ENCODE measurements around the gene FIGNL1. TPM values are rescaled to one million over a fixed set of nuclear protein-coding genes. Genes with fewer than 3 reads are reported as not detected.

FIGNL1 gene
- polyA plus RNA-seq, 3 donors = 0.55 to 2.4 (median 1.8) TPM

DNA sequence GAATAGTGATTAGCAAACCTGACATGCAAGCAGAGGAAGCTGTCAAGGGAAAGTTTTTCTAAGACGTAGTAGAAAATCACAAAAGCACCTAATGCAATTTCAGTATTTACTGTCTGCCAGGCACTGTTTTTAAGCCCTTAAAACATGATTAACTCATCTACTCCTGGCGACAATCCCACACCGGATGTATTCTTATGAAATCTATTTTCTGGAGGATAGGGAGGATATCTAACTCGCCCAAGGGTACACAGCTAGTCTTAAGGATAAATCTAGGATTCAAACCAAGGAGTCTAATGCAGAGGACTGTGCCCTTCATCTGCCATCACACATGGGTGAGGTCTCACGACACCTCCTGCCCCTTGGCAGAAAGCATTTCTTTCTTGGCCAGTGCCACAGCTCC, 47.8 kb upstream of the FIGNL1 start:
- Histone ChIP-seq H3K36me3 (replicated peaks in 1 of 2; ENCODE audit: control insufficient read depth in 1 of 2, insufficient read depth in 2 of 2, low read length in 2 of 2) (no peaks in the 10 kb centered on the region), H3K4me2 (replicated peaks; ENCODE audit: extremely low read depth, low read length, poor library complexity, severe bottlenecking) (no peak overlapping the region), H3K9me3 (replicated peaks in 1 of 2; ENCODE audit: control insufficient read depth in 1 of 2, insufficient read depth in 1 of 2, low read length in 2 of 2) (no peaks in the 10 kb centered on the region), H3K27me3 (ENCODE audit: control insufficient read depth in 2 of 2, insufficient read depth in 2 of 2, low read length in 2 of 2) (peaks cover 0 to 11% of the 10 kb centered on the region in 2 donors), H4K20me1 (ENCODE audit: insufficient read depth, low read length) (no peaks in the 10 kb centered on the region), H3K4me3 (replicated peaks in 1 of 3; ENCODE audit: low read depth in 2 of 3, low read length in 3 of 3) (no peak overlapping the region), H3K4me1 (ENCODE audit: control insufficient read depth in 1 of 2, insufficient read depth in 2 of 2, low read length in 2 of 2) (no peaks in the 10 kb centered on the region), H2AFZ (ENCODE audit: insufficient read depth, low read depth, low read length, poor library complexity, severe bottlenecking) (no peak overlapping the region), H3K79me2 (ENCODE audit: insufficient read depth, low read length) (no peaks in the 10 kb centered on the region), H3K9ac (ENCODE audit: insufficient read depth, low read length, poor library complexity, severe bottlenecking) (no peak overlapping the region), H3K27ac (ENCODE audit: low read depth in 1 of 2, low read length in 2 of 2) (no peak overlapping the region)
- intact Hi-C loops (cut with micrococcal nuclease) = no loop called here
- WGBS (ENCODE audit: insufficient coverage) = 58% methylated on average over 2 of the region's 5 CpGs
- no peak overlapping the region for H3K4me3 Mint-ChIP-seq
- TF ChIP-seq CTCF (IDR thresholded peaks at IDR 0.05) = no peak
- no peaks in the 10 kb centered on the region for H3K4me1 Mint-ChIP-seq
- H3K36me3 Mint-ChIP-seq = no peaks in the 10 kb centered on the region
- DNase-seq = no peak
- no peak overlapping the region for H3K27ac Mint-ChIP-seq
- peaks cover 5 to 21% (median 15%) of the 10 kb centered on the region in 3 donors for H3K27me3 Mint-ChIP-seq (ENCODE audit: low read depth in 3 of 3)
- peaks cover 0 to 2% (median 0%) of the 10 kb centered on the region in 7 donors for H3K9me3 Mint-ChIP-seq

- H3K27me3 ChIP-seq (ENCODE audit: control insufficient read depth in 2 of 2, insufficient read depth in 2 of 2, low read length in 2 of 2) = peaks cover 0 to 11% of the 10 kb centered on the region in 2 donors
- no peaks in the 10 kb centered on the region for H3K79me2 ChIP-seq (ENCODE audit: insufficient read depth, low read length)
- no peaks in the 10 kb centered on the region for H3K4me1 Mint-ChIP-seq
- peaks cover 0 to 2% (median 0%) of the 10 kb centered on the region in 7 donors for H3K9me3 Mint-ChIP-seq
- no peak overlapping the region for H3K27ac ChIP-seq (ENCODE audit: low read depth in 1 of 2, low read length in 2 of 2)
- TF ChIP-seq CTCF (IDR thresholded peaks at IDR 0.05) = no peak
- no peak overlapping the region for H3K4me3 ChIP-seq (replicated peaks in 1 of 3; ENCODE audit: low read depth in 2 of 3, low read length in 3 of 3)
- no peaks in the 10 kb centered on the region for H4K20me1 ChIP-seq (ENCODE audit: insufficient read depth, low read length)
- H3K4me1 ChIP-seq (ENCODE audit: control insufficient read depth in 1 of 2, insufficient read depth in 2 of 2, low read length in 2 of 2) = no peaks in the 10 kb centered on the region
- no peaks in the 10 kb centered on the region for H3K9me3 ChIP-seq (replicated peaks in 1 of 2; ENCODE audit: control insufficient read depth in 1 of 2, insufficient read depth in 1 of 2, low read length in 2 of 2)
- intact Hi-C loops (cut with micrococcal nuclease) = no loop called here
- WGBS (ENCODE audit: insufficient coverage) = 4% methylated on average over 4 of the region's 8 CpGs
- H3K9ac ChIP-seq (ENCODE audit: insufficient read depth, low read length, poor library complexity, severe bottlenecking) = no peak overlapping the region
- peaks cover 5 to 21% (median 15%) of the 10 kb centered on the region in 3 donors for H3K27me3 Mint-ChIP-seq (ENCODE audit: low read depth in 3 of 3)
- no peaks in the 10 kb centered on the region for H3K36me3 Mint-ChIP-seq
- H3K27ac Mint-ChIP-seq = no peak overlapping the region
- no peak overlapping the region for H3K4me2 ChIP-seq (replicated peaks; ENCODE audit: extremely low read depth, low read length, poor library complexity, severe bottlenecking)
- no peak overlapping the region for H2AFZ ChIP-seq (ENCODE audit: insufficient read depth, low read depth, low read length, poor library complexity, severe bottlenecking)
- H3K36me3 ChIP-seq (replicated peaks in 1 of 2; ENCODE audit: control insufficient read depth in 1 of 2, insufficient read depth in 2 of 2, low read length in 2 of 2) = no peaks in the 10 kb centered on the region
- no peak overlapping the region for H3K4me3 Mint-ChIP-seq
- no peak for DNase-seq
Observed at GRCh38 chr7:50497068-50497642, 47.0 kb upstream of the FIGNL1 start.
